ENCODE data around the gene TOR1AIP2. TPM values are rescaled to one million over a fixed set of nuclear protein-coding genes. Genes with fewer than 3 reads are reported as not detected.

Gene TOR1AIP2
- total and polyA plus RNA-seq, 2 of the 13 experiments (the other 11 are each of a cell fraction or from before 2014, with no cell fraction given) = 35.2 to 65.8 TPM

- TF ChIP-seq PAX8 (CRISPR knock-in tag; IDR thresholded peaks at IDR 0.05; ENCODE audit: borderline replicate concordance) (no peak), ZNF235 (CRISPR knock-in tag; IDR thresholded peaks at IDR 0.05; ENCODE audit: borderline replicate concordance) (no peak), TCF12 (IDR thresholded peaks at IDR 0.05) (no peak), TCF12 (CRISPR knock-in tag; IDR thresholded peaks at IDR 0.05) (no peak), ZNF784 (CRISPR knock-in tag; IDR thresholded peaks at IDR 0.05; ENCODE audit: borderline replicate concordance) (no peak), SUZ12 (IDR thresholded peaks at IDR 0.05; ENCODE audit: low read depth, low read length) (peak; percentile 71), POGK (CRISPR knock-in tag; conservative IDR thresholded peaks at IDR 0.05) (no peak), GABPB1 (CRISPR knock-in tag; IDR thresholded peaks at IDR 0.05) (peak; percentile 97), FOXC1 (CRISPR knock-in tag; IDR thresholded peaks at IDR 0.05; ENCODE audit: borderline replicate concordance) (no peak), ARHGAP35 (CRISPR knock-in tag; IDR thresholded peaks at IDR 0.05; ENCODE audit: borderline replicate concordance) (no peak), ZMYM3 (CRISPR knock-in tag; IDR thresholded peaks at IDR 0.05) (no peak), REL (CRISPR knock-in tag; conservative IDR thresholded peaks at IDR 0.05) (no peak), MED1 (CRISPR knock-in tag; IDR thresholded peaks at IDR 0.05) (peak; percentile 40; the same call in 1 of the 2 replicates), NR1H2 (CRISPR knock-in tag; IDR thresholded peaks at IDR 0.05; ENCODE audit: borderline replicate concordance, low read depth) (no peak), ZEB1 (IDR thresholded peaks at IDR 0.05; ENCODE audit: insufficient replicate concordance, low read depth) (no peak), MTF1 (CRISPR knock-in tag; IDR thresholded peaks at IDR 0.05) (no peak), TGIF2 (CRISPR knock-in tag; IDR thresholded peaks at IDR 0.05) (0 out of 2 replicates have a peak, but pooled peaks have one; percentile 33), EZH2 (conservative IDR thresholded peaks at IDR 0.05; ENCODE audit: low read depth, low read length) (no peak), THAP7 (CRISPR knock-in tag; IDR thresholded peaks at IDR 0.05) (0 out of 2 replicates have a peak, but pooled peaks have one; percentile 26), ZC3H13 (CRISPR knock-in tag; IDR thresholded peaks at IDR 0.05) (no peak), EEA1 (CRISPR knock-in tag; IDR thresholded peaks at IDR 0.05; ENCODE audit: borderline replicate concordance) (no peak), PLRG1 (conservative IDR thresholded peaks at IDR 0.05) (no peak), SPEN (CRISPR knock-in tag; IDR thresholded peaks at IDR 0.05; ENCODE audit: low read depth) (peak; percentile 77), SMC3 (IDR thresholded peaks at IDR 0.05; ENCODE audit: low read length) (no peak), ZNF350 (CRISPR knock-in tag; IDR thresholded peaks at IDR 0.05; ENCODE audit: borderline replicate concordance, low read depth) (peak; percentile 71; the same call in 1 of the 2 replicates), MAX (IDR thresholded peaks at IDR 0.05) (no peak)
These were observed at the start of gene TOR1AIP2 (continued) for GRCh38 chr1:179877586-179878265.

Measured in HepG2 (cell line).